ENCODE measurements around the gene POLA1. TPM values are rescaled to one million over a fixed set of nuclear protein-coding genes. Genes with fewer than 3 reads are reported as not detected.

The POLA1 gene
- total and polyA plus RNA-seq, 7 donors = 3.5 to 9.4 (median 6.8) TPM

DNA sequence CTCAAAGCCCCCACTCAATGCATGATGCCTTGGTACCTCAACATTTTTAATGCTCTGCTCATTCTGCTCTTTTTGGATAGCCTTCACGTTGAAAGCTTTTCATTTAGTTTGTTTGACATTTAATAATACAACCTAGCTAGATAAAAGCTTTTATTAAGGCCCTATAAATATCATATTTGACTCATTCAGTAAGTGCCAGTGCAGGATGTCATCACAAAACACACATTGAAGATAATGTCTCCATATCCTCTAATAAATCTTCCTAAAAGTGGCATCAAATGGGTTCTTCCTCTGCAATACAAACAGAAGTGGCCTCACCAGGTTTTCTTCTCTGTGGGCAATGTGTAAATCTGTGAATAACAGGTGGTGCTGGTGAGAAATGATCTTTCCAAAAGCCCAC is 34.6 kb upstream of the POLA1 start:
- no peak for ATAC-seq
- Histone ChIP-seq H3K9me3 (no peaks in the 10 kb centered on the region), H3K36me3 (ENCODE audit: insufficient read depth in 1 of 2, low read depth in 1 of 2) (no peaks in the 10 kb centered on the region), H3K27ac (no peak overlapping the region), H3K4me1 (no peaks in the 10 kb centered on the region), H3K4me3 (no peak overlapping the region), H3K27me3 (ENCODE audit: insufficient read depth in 3 of 3, low read length in 2 of 3) (no peaks in the 10 kb centered on the region)
- 45 to 78% (median 71%) methylated on average over 1 of the region's 1 CpG for WGBS, 3 donors
- TF ChIP-seq, protein P1, sequence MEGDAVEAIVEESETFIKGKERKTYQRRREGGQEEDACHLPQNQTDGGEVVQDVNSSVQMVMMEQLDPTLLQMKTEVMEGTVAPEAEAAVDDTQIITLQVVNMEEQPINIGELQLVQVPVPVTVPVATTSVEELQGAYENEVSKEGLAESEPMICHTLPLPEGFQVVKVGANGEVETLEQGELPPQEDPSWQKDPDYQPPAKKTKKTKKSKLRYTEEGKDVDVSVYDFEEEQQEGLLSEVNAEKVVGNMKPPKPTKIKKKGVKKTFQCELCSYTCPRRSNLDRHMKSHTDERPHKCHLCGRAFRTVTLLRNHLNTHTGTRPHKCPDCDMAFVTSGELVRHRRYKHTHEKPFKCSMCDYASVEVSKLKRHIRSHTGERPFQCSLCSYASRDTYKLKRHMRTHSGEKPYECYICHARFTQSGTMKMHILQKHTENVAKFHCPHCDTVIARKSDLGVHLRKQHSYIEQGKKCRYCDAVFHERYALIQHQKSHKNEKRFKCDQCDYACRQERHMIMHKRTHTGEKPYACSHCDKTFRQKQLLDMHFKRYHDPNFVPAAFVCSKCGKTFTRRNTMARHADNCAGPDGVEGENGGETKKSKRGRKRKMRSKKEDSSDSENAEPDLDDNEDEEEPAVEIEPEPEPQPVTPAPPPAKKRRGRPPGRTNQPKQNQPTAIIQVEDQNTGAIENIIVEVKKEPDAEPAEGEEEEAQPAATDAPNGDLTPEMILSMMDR (IDR thresholded peaks at IDR 0.05) = no peak
- no peak for DNase-seq
- intact Hi-C loops (cut with DNase I) = no loop called here

DNA sequence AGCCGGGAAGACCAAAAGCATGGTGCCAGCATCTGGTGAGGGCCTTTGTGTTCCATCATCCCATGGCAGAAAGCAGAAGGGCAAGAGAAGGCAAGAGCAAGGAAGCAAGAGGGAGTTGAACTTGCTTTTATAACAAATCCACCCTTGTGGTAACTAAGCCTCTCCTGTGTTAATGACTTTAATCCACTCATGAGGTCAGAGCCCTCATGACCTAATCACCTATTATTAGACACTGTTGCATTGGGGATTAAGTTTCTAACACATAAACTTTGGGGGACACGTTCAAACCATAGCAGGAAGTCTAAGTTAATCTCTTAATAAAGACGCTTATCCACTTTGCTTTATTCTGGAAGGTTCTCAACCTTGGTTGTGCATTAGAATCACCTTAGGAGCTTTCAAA is 34.1 kb upstream of the POLA1 start:
- ATAC-seq (no peak), DNase-seq (no peak)
- intact Hi-C loops (cut with DNase I) = no loop called here
- Histone ChIP-seq H3K36me3 (ENCODE audit: insufficient read depth in 1 of 2, low read depth in 1 of 2) (no peaks in the 10 kb centered on the region), H3K27ac (no peak overlapping the region), H3K4me1 (no peaks in the 10 kb centered on the region), H3K9me3 (no peaks in the 10 kb centered on the region), H3K27me3 (ENCODE audit: insufficient read depth in 3 of 3, low read length in 2 of 3) (no peaks in the 10 kb centered on the region), H3K4me3 (no peak overlapping the region)
- TF ChIP-seq, protein P1 (IDR thresholded peaks at IDR 0.05) = no peak
- WGBS, 3 donors = 54 to 61% (median 55%) methylated on average over 3 of the region's 3 CpGs

GRCh38 chrX:24661292-24661691 is 32.4 kb upstream of the POLA1 start:
- no peak for ATAC-seq
- H3K4me3 ChIP-seq = no peak overlapping the region
- H3K36me3 ChIP-seq (ENCODE audit: insufficient read depth in 1 of 2, low read depth in 1 of 2) = no peaks in the 10 kb centered on the region
- H3K9me3 ChIP-seq = no peaks in the 10 kb centered on the region
- intact Hi-C loops (cut with DNase I) = no loop called here
- H3K27ac ChIP-seq = no peak overlapping the region
- TF ChIP-seq, protein P1 (IDR thresholded peaks at IDR 0.05) = no peak
- H3K27me3 ChIP-seq (ENCODE audit: insufficient read depth in 3 of 3, low read length in 2 of 3) = no peaks in the 10 kb centered on the region
- H3K4me1 ChIP-seq = no peaks in the 10 kb centered on the region
- DNase-seq = no peak

DNA sequence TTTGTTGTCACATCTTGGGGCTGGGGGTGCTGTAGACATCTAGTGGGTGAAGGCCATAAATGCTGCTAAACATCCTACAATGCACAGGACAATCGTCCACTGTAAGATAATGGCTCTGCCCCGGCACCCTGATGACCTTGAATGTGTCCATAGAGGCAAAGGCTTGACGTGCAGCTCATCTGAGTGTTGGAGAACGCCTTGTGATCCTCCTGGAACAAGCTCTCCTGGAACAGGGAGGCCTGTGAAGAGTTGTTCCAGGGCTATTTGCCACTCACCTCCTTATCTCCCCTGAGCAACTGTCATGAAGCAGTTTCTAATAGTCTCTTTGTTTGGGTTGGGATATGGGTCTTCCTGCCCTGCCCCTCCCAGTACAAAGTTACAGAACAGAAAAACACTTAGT is 31.4 kb upstream of the POLA1 start:
- DNase-seq = no peak
- H3K9me3 ChIP-seq = no peaks in the 10 kb centered on the region
- intact Hi-C loops (cut with DNase I) = no loop called here
- H3K4me1 ChIP-seq = no peaks in the 10 kb centered on the region
- no peak for ATAC-seq
- no peaks in the 10 kb centered on the region for H3K27me3 ChIP-seq (ENCODE audit: insufficient read depth in 3 of 3, low read length in 2 of 3)
- H3K36me3 ChIP-seq (ENCODE audit: insufficient read depth in 1 of 2, low read depth in 1 of 2) = no peaks in the 10 kb centered on the region
- TF ChIP-seq, protein P1 (IDR thresholded peaks at IDR 0.05) = no peak
- 70 to 74% (median 72%) methylated on average over 4 of the region's 4 CpGs for WGBS, 3 donors
- H3K27ac ChIP-seq = no peak overlapping the region
- H3K4me3 ChIP-seq = no peak overlapping the region

DNA sequence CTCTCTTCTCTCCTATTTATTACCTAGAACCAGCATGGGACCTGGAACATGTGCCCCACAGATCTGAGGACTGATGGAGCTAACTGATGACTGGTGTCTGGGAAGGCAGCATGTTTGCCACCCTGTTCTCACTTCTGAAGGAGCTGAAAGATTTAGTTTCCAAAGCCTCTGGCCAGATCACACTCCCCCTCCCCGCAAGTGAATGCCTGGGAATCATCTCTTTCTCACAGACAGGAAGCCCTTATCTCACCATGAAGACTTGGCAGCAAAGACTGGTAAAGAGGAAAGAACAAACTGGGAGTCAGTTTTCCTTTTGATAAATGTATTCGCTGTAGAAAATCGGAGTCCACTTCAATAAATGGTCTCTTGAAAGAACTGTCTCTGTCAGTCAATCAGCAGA is 25.6 kb upstream of the POLA1 start:
- H3K4me3 ChIP-seq = no peak overlapping the region
- 46 to 55% (median 53%) methylated on average over 3 of the region's 3 CpGs for WGBS, 3 donors
- no peaks in the 10 kb centered on the region for H3K27me3 ChIP-seq (ENCODE audit: insufficient read depth in 3 of 3, low read length in 2 of 3)
- H3K36me3 ChIP-seq (ENCODE audit: insufficient read depth in 1 of 2, low read depth in 1 of 2) = no peaks in the 10 kb centered on the region
- DNase-seq (no peak), ATAC-seq (no peak)
- TF ChIP-seq, protein P1 (IDR thresholded peaks at IDR 0.05) = no peak
- no peaks in the 10 kb centered on the region for H3K4me1 ChIP-seq
- no peaks in the 10 kb centered on the region for H3K9me3 ChIP-seq
- intact Hi-C loops (cut with DNase I) = no loop called here
- no peak overlapping the region for H3K27ac ChIP-seq

Data from psoas muscle (tissue), 8 donors.